Stimulated activated naive CD8-positive, alpha-beta T cell treated with anti-CD3 and anti-CD28 coated beads, Interleukin-15, Interleukin-2, amounts not matched to agents 100 ng/mL and 50 ng/mL, for 24 hours (primary cell): ENCODE measurements around the gene ZNF628.

ENCODE experiments used
- H3K27ac Mint-ChIP-seq: one replicate; pipeline ENCODE4 v1.8.0; 2021; ENCODE audit warnings: mild to moderate bottlenecking, mixed read lengths
- H3K27me3 Mint-ChIP-seq: one replicate; pipeline ENCODE4 v1.8.0; 2021; ENCODE audit warnings: mixed read lengths
- H3K36me3 Mint-ChIP-seq: one replicate; pipeline ENCODE4 v1.8.0; 2021; ENCODE audit warnings: low read depth, mixed read lengths
- H3K4me1 Mint-ChIP-seq: one replicate; pipeline ENCODE4 v1.8.0; 2021; ENCODE audit warnings: low read depth, mixed read lengths
- H3K4me3 Mint-ChIP-seq: one replicate; pipeline ENCODE4 v1.8.0; 2021; ENCODE audit warnings: mild to moderate bottlenecking, mixed read lengths
- H3K9me3 Mint-ChIP-seq: one replicate; pipeline ENCODE4 v1.8.0; 2021; ENCODE audit warnings: mixed read lengths

ZNF628 gene

GRCh38 chr19:55508120-55508519 lies 31.7 kb downstream of the ZNF628 start:
- H3K4me3 Mint-ChIP-seq: no peak overlapping the region
- H3K4me1 Mint-ChIP-seq: peaks cover 11% of the 10 kb centered on the region
- H3K36me3 Mint-ChIP-seq: peaks cover 6% of the 10 kb centered on the region
- H3K27ac Mint-ChIP-seq: no peak overlapping the region
- no peaks in the 10 kb centered on the region for H3K9me3 Mint-ChIP-seq
- peaks cover 4% of the 10 kb centered on the region for H3K27me3 Mint-ChIP-seq

GRCh38 chr19:55516878-55517620 lies 40.6 kb downstream of the ZNF628 start:
- Mint-ChIP-seq H3K27ac (peak overlapping the region; percentile 37), H3K4me1 (no peaks in the 10 kb centered on the region), H3K27me3 (peaks cover 4% of the 10 kb centered on the region), H3K36me3 (no peaks in the 10 kb centered on the region), H3K4me3 (peak overlapping the region; percentile 65), H3K9me3 (no peaks in the 10 kb centered on the region)

GRCh38 chr19:55519451-55520311 lies 43.3 kb downstream of the ZNF628 start:
- H3K27me3 Mint-ChIP-seq: peaks cover 5% of the 10 kb centered on the region
- no peaks in the 10 kb centered on the region for H3K36me3 Mint-ChIP-seq
- no peaks in the 10 kb centered on the region for H3K9me3 Mint-ChIP-seq
- H3K27ac Mint-ChIP-seq: no peak overlapping the region
- H3K4me1 Mint-ChIP-seq: no peaks in the 10 kb centered on the region
- no peak overlapping the region for H3K4me3 Mint-ChIP-seq

- Mint-ChIP-seq H3K27me3 (peaks cover 5% of the 10 kb centered on the region), H3K9me3 (no peaks in the 10 kb centered on the region), H3K4me1 (no peaks in the 10 kb centered on the region), H3K4me3 (no peak overlapping the region), H3K36me3 (no peaks in the 10 kb centered on the region), H3K27ac (no peak overlapping the region)
Measured at GRCh38 chr19:55520691-55521292, 44.4 kb downstream of the ZNF628 start.

- H3K27me3 Mint-ChIP-seq: peaks cover 5% of the 10 kb centered on the region
- H3K4me1 Mint-ChIP-seq: no peaks in the 10 kb centered on the region
- no peak overlapping the region for H3K27ac Mint-ChIP-seq
- H3K4me3 Mint-ChIP-seq: no peak overlapping the region
- H3K9me3 Mint-ChIP-seq: no peaks in the 10 kb centered on the region
- H3K36me3 Mint-ChIP-seq: no peaks in the 10 kb centered on the region
Measured at GRCh38 chr19:55525289-55526101, 49.1 kb downstream of the ZNF628 start.

- H3K4me1 Mint-ChIP-seq: no peaks in the 10 kb centered on the region
- H3K27me3 Mint-ChIP-seq: peaks cover 5% of the 10 kb centered on the region
- H3K27ac Mint-ChIP-seq: no peak overlapping the region
- no peak overlapping the region for H3K4me3 Mint-ChIP-seq
- no peaks in the 10 kb centered on the region for H3K9me3 Mint-ChIP-seq
- no peaks in the 10 kb centered on the region for H3K36me3 Mint-ChIP-seq
Measured at GRCh38 chr19:55526216-55527196, 50.1 kb downstream of the ZNF628 start.

- H3K4me3 Mint-ChIP-seq: no peak overlapping the region
- H3K4me1 Mint-ChIP-seq: no peaks in the 10 kb centered on the region
- H3K9me3 Mint-ChIP-seq: no peaks in the 10 kb centered on the region
- no peaks in the 10 kb centered on the region for H3K36me3 Mint-ChIP-seq
- H3K27me3 Mint-ChIP-seq: peaks cover 5% of the 10 kb centered on the region
- H3K27ac Mint-ChIP-seq: no peak overlapping the region
Measured at GRCh38 chr19:55527197-55528029, 51.0 kb downstream of the ZNF628 start.

- peaks cover 5% of the 10 kb centered on the region for H3K27me3 Mint-ChIP-seq
- H3K4me3 Mint-ChIP-seq: no peak overlapping the region
- H3K36me3 Mint-ChIP-seq: no peaks in the 10 kb centered on the region
- no peak overlapping the region for H3K27ac Mint-ChIP-seq
- no peaks in the 10 kb centered on the region for H3K9me3 Mint-ChIP-seq
- no peaks in the 10 kb centered on the region for H3K4me1 Mint-ChIP-seq
Measured at GRCh38 chr19:55528030-55528803, 51.8 kb downstream of the ZNF628 start.

GRCh38 chr19:55529636-55530234 lies 53.3 kb downstream of the ZNF628 start:
- no peaks in the 10 kb centered on the region for H3K4me1 Mint-ChIP-seq
- H3K4me3 Mint-ChIP-seq: no peak overlapping the region
- H3K27me3 Mint-ChIP-seq: no peaks in the 10 kb centered on the region
- no peaks in the 10 kb centered on the region for H3K9me3 Mint-ChIP-seq
- no peak overlapping the region for H3K27ac Mint-ChIP-seq
- no peaks in the 10 kb centered on the region for H3K36me3 Mint-ChIP-seq

- H3K4me1 Mint-ChIP-seq: no peaks in the 10 kb centered on the region
- H3K27ac Mint-ChIP-seq: no peak overlapping the region
- H3K9me3 Mint-ChIP-seq: no peaks in the 10 kb centered on the region
- H3K4me3 Mint-ChIP-seq: no peak overlapping the region
- H3K36me3 Mint-ChIP-seq: no peaks in the 10 kb centered on the region
- no peaks in the 10 kb centered on the region for H3K27me3 Mint-ChIP-seq
Measured at GRCh38 chr19:55530996-55531395, 54.6 kb downstream of the ZNF628 start.
